ENCODE measurements around the gene SON.
"Not testable (repeated sequence)": the region's sequence is repeated elsewhere in the genome, so short reads cannot be mapped to it uniquely, and the experiment has no call there.

SON gene

GRCh38 chr21:33572350-33572749 lies 29.5 kb downstream of the SON start:
- DNase-seq (ENCODE audit: low read depth in 4 of 4, low spot score in 1 of 4) = no peak

- not testable (repeated sequence) for DNase-seq (ENCODE audit: low read depth in 4 of 4, low spot score in 1 of 4)
Observed at GRCh38 chr21:33576741-33577141, 33.9 kb downstream of the SON start.

GRCh38 chr21:33578214-33578613 lies 35.4 kb downstream of the SON start:
- DNase-seq (ENCODE audit: low read depth in 4 of 4, low spot score in 1 of 4) = no peak

- no peak for DNase-seq (ENCODE audit: low read depth in 4 of 4, low spot score in 1 of 4)
Observed at GRCh38 chr21:33578959-33579542, 36.2 kb downstream of the SON start.

- DNase-seq (ENCODE audit: low read depth in 4 of 4, low spot score in 1 of 4) = no peak
Observed at GRCh38 chr21:33584455-33584854, 41.6 kb downstream of the SON start.

GRCh38 chr21:33586927-33587326 lies 44.1 kb downstream of the SON start:
- no peak for DNase-seq (ENCODE audit: low read depth in 4 of 4, low spot score in 1 of 4)

- peak in 2 of 4 experiments; percentile 2 to 9 for DNase-seq (ENCODE audit: low read depth in 4 of 4, low spot score in 1 of 4)
Observed at GRCh38 chr21:33587792-33588484, 45.1 kb downstream of the SON start.

GRCh38 chr21:33588485-33589335 lies 45.9 kb downstream of the SON start, which contains the start of gene DONSON:
Gene DONSON (minus strand): TSS chr21:33588684. CDS start chr21:33588641, 43 bp downstream.
- DNase-seq (ENCODE audit: low read depth in 4 of 4, low spot score in 1 of 4) = peak; percentile 63 to 84 (median 79)

- no peak for DNase-seq (ENCODE audit: low read depth in 4 of 4, low spot score in 1 of 4)
Observed at GRCh38 chr21:33598051-33598450, 55.2 kb downstream of the SON start.

- no peak for DNase-seq (ENCODE audit: low read depth in 4 of 4, low spot score in 1 of 4)
Observed at GRCh38 chr21:33608559-33608958, 65.7 kb downstream of the SON start.

GRCh38 chr21:33611006-33611744 lies 68.3 kb downstream of the SON start:
- DNase-seq (ENCODE audit: low read depth in 4 of 4, low spot score in 1 of 4) = no peak

- not testable (repeated sequence) for DNase-seq (ENCODE audit: low read depth in 4 of 4, low spot score in 1 of 4)
Observed at GRCh38 chr21:33617565-33617964, 74.7 kb downstream of the SON start.

GRCh38 chr21:33618407-33618806 lies 75.6 kb downstream of the SON start:
- DNase-seq (ENCODE audit: low read depth in 4 of 4, low spot score in 1 of 4) = no peak

GRCh38 chr21:33619726-33620125 lies 76.9 kb downstream of the SON start:
- DNase-seq (ENCODE audit: low read depth in 4 of 4, low spot score in 1 of 4) = no peak

GRCh38 chr21:33622253-33622652 lies 79.4 kb downstream of the SON start:
- no peak for DNase-seq (ENCODE audit: low read depth in 4 of 4, low spot score in 1 of 4)

- DNase-seq (ENCODE audit: low read depth in 4 of 4, low spot score in 1 of 4) = not testable (repeated sequence)
Observed at GRCh38 chr21:33626151-33626550, 83.3 kb downstream of the SON start.

Measured in stimulated activated CD4-positive, alpha-beta T cell treated with anti-CD3 and anti-CD28 coated beads, Interleukin-1b, Interleukin-23, amount 100 ng/mL, for 24 hours (primary cell).